Panc1 (cell line): ENCODE results near the gene ABL1.

ENCODE experiments used
- CTCF ChIP-seq: fragments of 450-650 bp; IDR thresholded peaks from 2 replicates; pipeline ENCODE4 v1.5.1; 2017; ENCODE audit warnings: mild to moderate bottlenecking
- POLR2AphosphoS5 ChIP-seq: IDR thresholded peaks from 2 replicates; pipeline ENCODE4 v1.6.1; 2012; ENCODE audit warnings: mild to moderate bottlenecking, low read depth, low read length, moderate library complexity
- TCF7L2 ChIP-seq: IDR thresholded peaks from 2 replicates; pipeline ENCODE4 v1.6.1; 2011; ENCODE audit warnings: mild to moderate bottlenecking, low read depth, low read length, inconsistent platforms

GRCh38 chr9:130894546-130894945 is 59.5 kb downstream of the ABL1 start:
- no peak for TF ChIP-seq CTCF
- no peak for TF ChIP-seq POLR2AphosphoS5
- TF ChIP-seq TCF7L2, result no peak
